ENCODE measurements around the gene SKA3. TPM values are rescaled to one million over a fixed set of nuclear protein-coding genes. Genes with fewer than 3 reads are reported as not detected.

SKA3 gene
- total RNA-seq, 1 donor from 2014 or later = 5.4 TPM

DNA sequence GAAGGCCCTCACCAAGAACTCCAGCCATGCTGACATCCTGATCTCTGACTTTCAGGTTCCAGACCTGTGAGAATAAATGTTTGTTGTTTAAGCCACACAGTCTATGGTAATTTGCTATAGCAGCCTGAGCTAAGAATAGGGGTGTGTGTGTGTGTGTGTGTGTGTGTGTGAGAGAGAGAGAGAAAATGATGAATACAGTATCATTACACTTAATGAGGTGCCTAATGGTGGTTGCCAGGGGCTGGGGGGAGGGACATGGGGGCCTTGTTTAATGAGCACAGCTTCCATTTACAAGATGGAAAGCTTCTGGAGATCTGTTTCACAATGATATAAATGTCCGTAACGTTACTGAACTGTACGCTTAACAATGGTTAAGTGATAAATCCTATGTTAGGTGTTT is 61.1 kb downstream of the SKA3 start:
- Histone ChIP-seq H3K4me1 (no peaks in the 10 kb centered on the region), H3K27me3 (no peaks in the 10 kb centered on the region), H3K27ac (no peak overlapping the region), H3K9me3 (no peaks in the 10 kb centered on the region), H3K36me3 (no peaks in the 10 kb centered on the region), H3K4me3 (no peak overlapping the region)
- DNase-seq (ENCODE audit: extremely low spot score in 2 of 2) = no peak
- intact Hi-C loops (cut with DNase I) = no loop called here
- no peak for TF ChIP-seq POLR2AphosphoS5 (IDR thresholded peaks at IDR 0.05; ENCODE audit: insufficient read depth in 1 of 2, low read depth in 1 of 2)
- TF ChIP-seq POLR2A (IDR thresholded peaks at IDR 0.05) = no peak
- TF ChIP-seq, protein P1, sequence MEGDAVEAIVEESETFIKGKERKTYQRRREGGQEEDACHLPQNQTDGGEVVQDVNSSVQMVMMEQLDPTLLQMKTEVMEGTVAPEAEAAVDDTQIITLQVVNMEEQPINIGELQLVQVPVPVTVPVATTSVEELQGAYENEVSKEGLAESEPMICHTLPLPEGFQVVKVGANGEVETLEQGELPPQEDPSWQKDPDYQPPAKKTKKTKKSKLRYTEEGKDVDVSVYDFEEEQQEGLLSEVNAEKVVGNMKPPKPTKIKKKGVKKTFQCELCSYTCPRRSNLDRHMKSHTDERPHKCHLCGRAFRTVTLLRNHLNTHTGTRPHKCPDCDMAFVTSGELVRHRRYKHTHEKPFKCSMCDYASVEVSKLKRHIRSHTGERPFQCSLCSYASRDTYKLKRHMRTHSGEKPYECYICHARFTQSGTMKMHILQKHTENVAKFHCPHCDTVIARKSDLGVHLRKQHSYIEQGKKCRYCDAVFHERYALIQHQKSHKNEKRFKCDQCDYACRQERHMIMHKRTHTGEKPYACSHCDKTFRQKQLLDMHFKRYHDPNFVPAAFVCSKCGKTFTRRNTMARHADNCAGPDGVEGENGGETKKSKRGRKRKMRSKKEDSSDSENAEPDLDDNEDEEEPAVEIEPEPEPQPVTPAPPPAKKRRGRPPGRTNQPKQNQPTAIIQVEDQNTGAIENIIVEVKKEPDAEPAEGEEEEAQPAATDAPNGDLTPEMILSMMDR (IDR thresholded peaks at IDR 0.05) = no peak

DNA sequence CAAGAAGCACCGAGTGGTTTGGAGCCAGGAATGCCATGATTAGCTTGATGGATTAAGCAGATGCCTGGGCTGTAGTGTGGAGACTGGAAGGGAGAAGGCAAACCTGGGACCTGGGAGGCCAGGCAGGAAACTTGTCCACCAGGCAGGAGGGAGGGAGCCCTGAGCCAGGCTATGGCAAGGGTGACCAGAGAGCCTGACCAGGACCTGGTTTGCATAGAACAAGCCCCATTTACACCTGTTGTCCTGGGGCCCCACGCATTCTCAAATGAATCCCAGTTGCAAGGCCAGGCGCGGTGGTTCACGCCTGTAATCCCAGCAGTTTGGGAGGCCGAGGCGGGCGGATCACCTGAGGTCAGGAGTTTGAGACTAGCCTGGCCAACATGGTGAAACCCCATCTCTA is 64.8 kb downstream of the SKA3 start:
- Histone ChIP-seq H3K4me3 (no peak overlapping the region), H3K9me3 (no peaks in the 10 kb centered on the region), H3K27me3 (no peaks in the 10 kb centered on the region), H3K36me3 (no peaks in the 10 kb centered on the region), H3K27ac (no peak overlapping the region), H3K4me1 (no peaks in the 10 kb centered on the region)
- intact Hi-C loops (cut with DNase I) = no loop called here
- DNase-seq (ENCODE audit: extremely low spot score in 2 of 2) = no peak
- TF ChIP-seq POLR2A (IDR thresholded peaks at IDR 0.05) (no peak), POLR2AphosphoS5 (IDR thresholded peaks at IDR 0.05; ENCODE audit: insufficient read depth in 1 of 2, low read depth in 1 of 2) (no peak)
- TF ChIP-seq, protein P1 (IDR thresholded peaks at IDR 0.05) = no peak

DNA sequence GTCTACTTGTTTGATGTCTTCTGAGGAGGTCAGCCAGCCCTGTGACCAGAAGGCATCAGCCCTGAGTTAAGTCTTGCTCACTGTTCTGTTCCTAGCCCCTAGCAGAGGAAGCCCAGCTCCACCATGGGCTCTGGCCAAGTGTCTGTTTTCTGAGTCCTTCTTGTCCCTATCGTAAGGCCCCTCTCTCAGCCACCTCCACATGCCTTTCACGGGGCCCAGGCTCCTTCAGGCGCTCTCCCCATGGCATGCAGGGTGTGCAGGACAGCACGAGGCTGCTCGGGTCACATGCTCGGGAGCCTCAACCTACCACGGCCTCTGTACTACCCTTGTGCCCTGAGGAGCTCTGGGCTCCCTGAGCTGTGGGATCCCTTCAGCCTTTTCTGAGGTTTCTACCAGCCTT is 67.2 kb downstream of the SKA3 start:
- TF ChIP-seq POLR2AphosphoS5 (IDR thresholded peaks at IDR 0.05; ENCODE audit: insufficient read depth in 1 of 2, low read depth in 1 of 2) (no peak), POLR2A (IDR thresholded peaks at IDR 0.05) (no peak)
- TF ChIP-seq, protein P1 (IDR thresholded peaks at IDR 0.05) = no peak
- Histone ChIP-seq H3K9me3 (no peaks in the 10 kb centered on the region), H3K27me3 (no peaks in the 10 kb centered on the region), H3K4me3 (no peak overlapping the region), H3K36me3 (no peaks in the 10 kb centered on the region), H3K27ac (no peak overlapping the region), H3K4me1 (no peaks in the 10 kb centered on the region)
- no peak for DNase-seq (ENCODE audit: extremely low spot score in 2 of 2)
- intact Hi-C loops (cut with DNase I) = no loop called here

DNA sequence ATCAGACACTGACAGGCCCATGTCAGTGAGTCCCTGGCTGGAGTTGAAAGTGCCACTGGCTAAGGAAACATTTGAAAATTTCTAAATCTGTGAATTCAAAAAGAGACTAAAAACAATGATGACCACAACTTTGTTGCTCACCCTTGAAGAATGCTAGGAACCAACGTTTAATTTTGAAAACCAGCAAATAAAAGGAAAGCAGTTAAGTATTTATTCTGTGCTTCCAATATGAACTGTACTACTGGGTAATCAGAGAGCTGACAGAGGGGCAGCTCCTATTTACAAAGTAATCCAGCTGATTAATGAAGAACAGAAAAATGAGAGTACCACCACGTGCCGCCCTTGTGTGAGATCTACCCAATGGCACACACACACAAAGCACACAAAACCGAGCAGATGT is 70.3 kb downstream of the SKA3 start:
- H3K9me3 ChIP-seq = no peaks in the 10 kb centered on the region
- H3K27ac ChIP-seq = no peak overlapping the region
- intact Hi-C loops (cut with DNase I) = no loop called here
- TF ChIP-seq, protein P1 (IDR thresholded peaks at IDR 0.05) = no peak
- TF ChIP-seq POLR2AphosphoS5 (IDR thresholded peaks at IDR 0.05; ENCODE audit: insufficient read depth in 1 of 2, low read depth in 1 of 2) = no peak
- no peak for TF ChIP-seq POLR2A (IDR thresholded peaks at IDR 0.05)
- DNase-seq (ENCODE audit: extremely low spot score in 2 of 2) = no peak
- no peaks in the 10 kb centered on the region for H3K4me1 ChIP-seq
- no peak overlapping the region for H3K4me3 ChIP-seq
- H3K36me3 ChIP-seq = no peaks in the 10 kb centered on the region
- H3K27me3 ChIP-seq = no peaks in the 10 kb centered on the region

DNA sequence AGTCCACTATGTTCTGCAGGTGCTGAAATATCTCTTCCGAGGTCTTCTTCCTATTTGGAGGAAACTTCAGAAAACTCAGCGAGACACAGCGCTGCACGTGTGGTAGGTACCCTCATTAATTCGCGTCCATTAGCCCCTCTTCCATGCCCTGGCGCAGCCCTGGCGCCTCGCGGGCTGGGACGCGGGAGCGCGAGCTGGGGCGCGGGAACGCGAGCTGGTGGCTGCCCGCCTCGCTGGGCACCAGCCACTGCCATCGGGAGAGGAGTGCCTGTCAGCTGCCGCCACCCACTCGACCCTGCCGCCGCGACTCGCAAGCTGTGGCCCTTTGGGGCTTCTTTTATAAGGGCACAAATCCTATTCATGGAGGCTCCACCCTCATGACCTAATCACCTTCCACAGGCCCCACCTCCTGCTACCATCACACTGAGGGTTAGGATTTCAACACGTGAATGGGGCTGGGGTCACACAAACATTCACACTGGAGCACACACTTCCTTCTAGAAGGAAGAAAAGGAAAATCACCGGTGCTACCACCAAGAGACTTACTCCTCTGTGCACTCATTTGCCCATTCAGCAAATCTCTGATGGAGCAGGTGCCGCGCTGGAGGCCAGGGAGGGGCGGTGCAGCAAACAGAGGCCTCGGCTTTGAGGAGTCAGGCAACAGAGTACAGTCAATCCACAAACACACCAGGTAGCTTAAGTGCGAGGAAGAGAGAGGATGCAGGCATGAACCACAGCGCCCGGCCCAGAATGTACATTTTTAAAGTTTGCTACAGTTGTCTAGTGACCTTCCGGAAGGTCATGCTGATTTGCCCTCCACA is 71.9 kb downstream of the SKA3 start:
- no peaks in the 10 kb centered on the region for H3K36me3 ChIP-seq
- TF ChIP-seq, protein P1 (IDR thresholded peaks at IDR 0.05) = no peak
- no peak for TF ChIP-seq POLR2AphosphoS5 (IDR thresholded peaks at IDR 0.05; ENCODE audit: insufficient read depth in 1 of 2, low read depth in 1 of 2)
- TF ChIP-seq POLR2A (IDR thresholded peaks at IDR 0.05) = no peak
- no peak for DNase-seq (ENCODE audit: extremely low spot score in 2 of 2)
- H3K27ac ChIP-seq = no peak overlapping the region
- intact Hi-C loops (cut with DNase I) = no loop called here
- no peaks in the 10 kb centered on the region for H3K27me3 ChIP-seq
- H3K4me1 ChIP-seq = no peaks in the 10 kb centered on the region
- H3K9me3 ChIP-seq = no peaks in the 10 kb centered on the region
- no peak overlapping the region for H3K4me3 ChIP-seq
